HL-60 (cell line): Measurements from ENCODE around the gene CACNA2D3.

Experiments
- DNase-seq, 2 experiments: peaks; one replicate each; pipeline ENCODE4 v3.0.0-alpha.2; 2010 to 2020; ENCODE audit warnings: low read depth in 1 of 2, low spot score in 1 of 2
- H3K27ac ChIP-seq: fragments of 250-450 bp; sonication (Bioruptor Pico); replicated peaks from 2 replicates; pipeline ENCODE4 v1.5.1; 2020; ENCODE audit warnings: mild to moderate bottlenecking, moderate library complexity
- H3K27me3 ChIP-seq: fragments of 250-450 bp; sonication (Bioruptor Pico); 2 replicates; pipeline ENCODE4 v1.5.1; 2021; ENCODE audit warnings: mild to moderate bottlenecking, moderate library complexity; ENCODE audit not compliant: insufficient read depth, poor library complexity, severe bottlenecking
- H3K4me3 ChIP-seq: replicated peaks from 2 replicates; pipeline ENCODE4 v1.5.1; 2011; ENCODE audit warnings: mild to moderate bottlenecking, control low read depth, low read length; ENCODE audit not compliant: insufficient read depth
- CTCF ChIP-seq: IDR thresholded peaks from one replicate; pipeline ENCODE4 v1.5.1; 2011; ENCODE audit warnings: low read length, control low read depth, inconsistent platforms; ENCODE audit not compliant: insufficient read depth
- GABPA ChIP-seq: IDR thresholded peaks from 2 replicates; pipeline ENCODE4 v1.6.1; 2012; ENCODE audit warnings: low read depth
- POLR2AphosphoS5 ChIP-seq: IDR thresholded peaks from 2 replicates; pipeline ENCODE4 v1.6.1; 2012; ENCODE audit warnings: low read depth
- REST ChIP-seq: IDR thresholded peaks from 2 replicates; pipeline ENCODE4 v1.6.1; 2012; ENCODE audit warnings: low read depth; ENCODE audit not compliant: insufficient replicate concordance
- SPI1 ChIP-seq: IDR thresholded peaks from 2 replicates; pipeline ENCODE4 v1.6.1; 2012; ENCODE audit warnings: low read depth, mild to moderate bottlenecking, borderline replicate concordance

Gene CACNA2D3

GRCh38 chr3:54357301-54357700 lies 234.9 kb downstream of the CACNA2D3 start:
- H3K27me3 ChIP-seq: no peaks in the 10 kb centered on the region
- no peak overlapping the region for H3K4me3 ChIP-seq
- TF ChIP-seq SPI1 (no peak), POLR2AphosphoS5 (no peak), GABPA (no peak), CTCF (no peak), REST (no peak)
- DNase-seq: no peak
- no peak overlapping the region for H3K27ac ChIP-seq

GRCh38 chr3:54358316-54358715 lies 236.0 kb downstream of the CACNA2D3 start:
- H3K27ac ChIP-seq: no peak overlapping the region
- H3K27me3 ChIP-seq: no peaks in the 10 kb centered on the region
- no peak for DNase-seq
- TF ChIP-seq CTCF (no peak), REST (no peak), SPI1 (no peak), GABPA (no peak), POLR2AphosphoS5 (no peak)
- H3K4me3 ChIP-seq: no peak overlapping the region

GRCh38 chr3:54358969-54359694 lies 236.8 kb downstream of the CACNA2D3 start:
- DNase-seq: no peak
- TF ChIP-seq GABPA: no peak
- no peak for TF ChIP-seq REST
- no peak for TF ChIP-seq SPI1
- TF ChIP-seq POLR2AphosphoS5: no peak
- TF ChIP-seq CTCF: no peak
- no peaks in the 10 kb centered on the region for H3K27me3 ChIP-seq
- no peak overlapping the region for H3K4me3 ChIP-seq
- H3K27ac ChIP-seq: no peak overlapping the region
